HEK293 (cell line): ENCODE data around the gene RBM22.

ENCODE experiments used
- CTCF ChIP-seq: fragments of 450-650 bp; formaldehyde crosslinking; IDR thresholded peaks from 2 replicates; pipeline ENCODE4 v1.5.1; 2016; ENCODE audit warnings: missing biosample characterization, missing genetic modification characterization
- GLI4 ChIP-seq: fragments of 450-650 bp; formaldehyde crosslinking; IDR thresholded peaks from 2 replicates; pipeline ENCODE4 v1.5.1; 2016; ENCODE audit warnings: missing biosample characterization, missing genetic modification characterization
- ZBTB49 ChIP-seq: fragments of 450-650 bp; formaldehyde crosslinking; IDR thresholded peaks from 2 replicates; pipeline ENCODE4 v1.5.1; 2016; ENCODE audit warnings: missing biosample characterization, missing genetic modification characterization, low read depth
- ZBTB7A ChIP-seq: fragments of 450-650 bp; formaldehyde crosslinking; IDR thresholded peaks from 2 replicates; pipeline ENCODE4 v1.5.1; 2016; ENCODE audit warnings: low read depth, missing biosample characterization, missing genetic modification characterization
- ZNF510 ChIP-seq: fragments of 450-650 bp; formaldehyde crosslinking; IDR thresholded peaks from 2 replicates; pipeline ENCODE4 v1.5.1; 2018; ENCODE audit warnings: mild to moderate bottlenecking, missing genetic modification characterization, missing biosample characterization; ENCODE audit not compliant: insufficient replicate concordance
- ZNF707 ChIP-seq: fragments of 450-650 bp; formaldehyde crosslinking; IDR thresholded peaks from 2 replicates; pipeline ENCODE4 v1.5.1; 2016; ENCODE audit warnings: missing biosample characterization, missing genetic modification characterization

GRCh38 chr5:150653762-150654556 is 46.9 kb downstream of the RBM22 start:
- TF ChIP-seq ZNF510 (tag by site-specific recombination) (no peak), ZBTB49 (tag by site-specific recombination) (no peak), CTCF (tag by site-specific recombination) (no peak), GLI4 (tag by site-specific recombination) (no peak), ZBTB7A (tag by site-specific recombination) (no peak), ZNF707 (tag by site-specific recombination) (no peak)
